ENCODE measurements around the gene PDE2A.
"Not testable (repeated sequence)": the region's sequence is repeated elsewhere in the genome, so short reads cannot be mapped to it uniquely, and the experiment has no call there.

The PDE2A gene

GRCh38 chr11:72573072-72573854 is 101.0 kb downstream of the PDE2A start:
- DNase-seq = peak; percentile 43

- DNase-seq = not testable (repeated sequence)
These were observed 101.7 kb downstream of the PDE2A start for GRCh38 chr11:72572540-72572939.

- DNase-seq = no peak
These were observed 103.1 kb downstream of the PDE2A start for GRCh38 chr11:72570893-72571661.

GRCh38 chr11:72569966-72570892 is 104.0 kb downstream of the PDE2A start:
- DNase-seq = peak; percentile 90

GRCh38 chr11:72568861-72569260 is 105.4 kb downstream of the PDE2A start:
- peak; percentile 54 for DNase-seq

- no peak for DNase-seq
These were observed 111.8 kb downstream of the PDE2A start for GRCh38 chr11:72562431-72562830.

GRCh38 chr11:72561856-72562255 is 112.4 kb downstream of the PDE2A start:
- no peak for DNase-seq

GRCh38 chr11:72560864-72561263 is 113.4 kb downstream of the PDE2A start:
- DNase-seq = not testable (repeated sequence)

- DNase-seq = no peak
These were observed 117.8 kb downstream of the PDE2A start for GRCh38 chr11:72556433-72556832.

- DNase-seq = not testable (repeated sequence)
These were observed 119.2 kb downstream of the PDE2A start for GRCh38 chr11:72555014-72555522.

GRCh38 chr11:72553706-72554105 is 120.5 kb downstream of the PDE2A start:
- DNase-seq = no peak

GRCh38 chr11:72552399-72552910 is 121.8 kb downstream of the PDE2A start:
- DNase-seq = no peak

- no peak for DNase-seq
These were observed 122.7 kb downstream of the PDE2A start for GRCh38 chr11:72551571-72551970.

- DNase-seq = no peak
These were observed 125.8 kb downstream of the PDE2A start for GRCh38 chr11:72548463-72548862.

- DNase-seq = no peak
These were observed 127.4 kb downstream of the PDE2A start for GRCh38 chr11:72546866-72547265.

GRCh38 chr11:72544589-72544988 is 129.6 kb downstream of the PDE2A start:
- DNase-seq = no peak

GRCh38 chr11:72543849-72544542 is 130.2 kb downstream of the PDE2A start:
- DNase-seq = no peak

- DNase-seq = no peak
These were observed 132.8 kb downstream of the PDE2A start for GRCh38 chr11:72541257-72541974.

GRCh38 chr11:72537051-72537450 is 137.2 kb downstream of the PDE2A start:
- DNase-seq = no peak

- no peak for DNase-seq
These were observed 139.1 kb downstream of the PDE2A start for GRCh38 chr11:72535194-72535547.

Measured in EL (cell line).